ENCODE measurements around the gene LDLRAD4.

DNA sequence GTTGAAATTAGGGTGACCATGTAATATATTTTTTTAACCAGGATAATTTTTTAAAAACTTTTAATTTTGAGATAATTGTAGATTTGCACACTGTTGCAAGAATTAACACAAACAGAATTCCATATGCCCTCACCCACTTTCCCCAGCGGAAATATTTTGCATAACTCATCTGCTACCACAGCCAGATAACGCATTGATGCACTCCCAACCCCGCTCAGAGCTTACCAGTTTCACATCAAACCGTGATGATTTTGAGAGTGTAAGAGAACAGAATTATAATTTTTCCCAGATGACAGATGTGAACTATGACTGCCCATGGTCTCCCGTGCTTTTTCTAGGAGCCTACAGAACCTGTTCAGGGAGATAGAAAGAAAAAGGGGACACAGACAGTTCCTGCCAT lies 35.2 kb upstream of the LDLRAD4 start:
- TF ChIP-seq, protein P1, sequence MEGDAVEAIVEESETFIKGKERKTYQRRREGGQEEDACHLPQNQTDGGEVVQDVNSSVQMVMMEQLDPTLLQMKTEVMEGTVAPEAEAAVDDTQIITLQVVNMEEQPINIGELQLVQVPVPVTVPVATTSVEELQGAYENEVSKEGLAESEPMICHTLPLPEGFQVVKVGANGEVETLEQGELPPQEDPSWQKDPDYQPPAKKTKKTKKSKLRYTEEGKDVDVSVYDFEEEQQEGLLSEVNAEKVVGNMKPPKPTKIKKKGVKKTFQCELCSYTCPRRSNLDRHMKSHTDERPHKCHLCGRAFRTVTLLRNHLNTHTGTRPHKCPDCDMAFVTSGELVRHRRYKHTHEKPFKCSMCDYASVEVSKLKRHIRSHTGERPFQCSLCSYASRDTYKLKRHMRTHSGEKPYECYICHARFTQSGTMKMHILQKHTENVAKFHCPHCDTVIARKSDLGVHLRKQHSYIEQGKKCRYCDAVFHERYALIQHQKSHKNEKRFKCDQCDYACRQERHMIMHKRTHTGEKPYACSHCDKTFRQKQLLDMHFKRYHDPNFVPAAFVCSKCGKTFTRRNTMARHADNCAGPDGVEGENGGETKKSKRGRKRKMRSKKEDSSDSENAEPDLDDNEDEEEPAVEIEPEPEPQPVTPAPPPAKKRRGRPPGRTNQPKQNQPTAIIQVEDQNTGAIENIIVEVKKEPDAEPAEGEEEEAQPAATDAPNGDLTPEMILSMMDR (IDR thresholded peaks at IDR 0.05), result no peak
- no peak for TF ChIP-seq POLR2A (IDR thresholded peaks at IDR 0.05)
- TF ChIP-seq EP300 (IDR thresholded peaks at IDR 0.05), result no peak

Data from tibial nerve (tissue), 4 donors.